AG09319 (cell line): Measurements from ENCODE around the gene USP7.

ENCODE experiments used
- DNase-seq: peaks from one replicate; pipeline ENCODE4 v3.0.0-alpha.2; 2010; ENCODE audit warnings: low read depth; ENCODE audit errors: extremely low read depth
- CTCF ChIP-seq: IDR thresholded peaks from 2 replicates; pipeline ENCODE4 v1.5.1; 2011; ENCODE audit warnings: low read depth, mild to moderate bottlenecking, inconsistent platforms, low read length, moderate library complexity

Gene USP7

GRCh38 chr16:8962393-8963009, 1.2 kb downstream of the USP7 start:
- no peak for TF ChIP-seq CTCF
- no peak for DNase-seq

- TF ChIP-seq CTCF: no peak
- DNase-seq: no peak
Measured at GRCh38 chr16:8961811-8962390, 1.8 kb downstream of the USP7 start.

GRCh38 chr16:8960788-8961109, 3.0 kb downstream of the USP7 start:
- TF ChIP-seq CTCF: no peak

GRCh38 chr16:8959921-8960787, 3.6 kb downstream of the USP7 start:
- TF ChIP-seq CTCF: no peak
- DNase-seq: no peak

More at GRCh38 chr16:8960788-8961109, 3.0 kb downstream of the USP7 start:
- DNase-seq: no peak

- DNase-seq: no peak
- TF ChIP-seq CTCF: no peak
Measured at GRCh38 chr16:8958344-8959167, 5.2 kb downstream of the USP7 start.

GRCh38 chr16:8957509-8958157, 6.1 kb downstream of the USP7 start:
- no peak for DNase-seq
- TF ChIP-seq CTCF: no peak
